Transverse colon (tissue), 4 donors: ENCODE results near the gene HTT-AS.

ENCODE experiments used
- EP300 ChIP-seq: sonication (generic); formaldehyde crosslinking; IDR thresholded peaks from one replicate; pipeline ENCODE4 v1.6.1; 2017; ENCODE audit warnings: antibody characterized with exemption, low read depth
- POLR2A ChIP-seq: fragments of 450-650 bp; IDR thresholded peaks from one replicate; pipeline ENCODE4 v1.6.1; 2016; ENCODE audit warnings: antibody characterized with exemption, mild to moderate bottlenecking, moderate library complexity
- POLR2AphosphoS5 ChIP-seq, 3 donors: sonication (generic); formaldehyde crosslinking; IDR thresholded peaks; one replicate each; pipeline ENCODE4 v1.6.1; 2016; ENCODE audit warnings: antibody characterized with exemption in 3 of 3
- TF ChIP-seq, protein P1 (sequence below), 5 experiments: fragments of 200-600 bp in 3 of 5; fragments of 450-650 bp in 2 of 5; sonication (generic) in 3 of 5; IDR thresholded peaks; 1 replicate in 2 of 5; 2 replicates in 3 of 5; pipeline ENCODE4 v1.5.1; 2016 to 2017; ENCODE audit warnings: antibody characterized with exemption in 5 of 5, inconsistent platforms in 3 of 5, mild to moderate bottlenecking in 2 of 5, moderate library complexity in 1 of 5

DNA sequence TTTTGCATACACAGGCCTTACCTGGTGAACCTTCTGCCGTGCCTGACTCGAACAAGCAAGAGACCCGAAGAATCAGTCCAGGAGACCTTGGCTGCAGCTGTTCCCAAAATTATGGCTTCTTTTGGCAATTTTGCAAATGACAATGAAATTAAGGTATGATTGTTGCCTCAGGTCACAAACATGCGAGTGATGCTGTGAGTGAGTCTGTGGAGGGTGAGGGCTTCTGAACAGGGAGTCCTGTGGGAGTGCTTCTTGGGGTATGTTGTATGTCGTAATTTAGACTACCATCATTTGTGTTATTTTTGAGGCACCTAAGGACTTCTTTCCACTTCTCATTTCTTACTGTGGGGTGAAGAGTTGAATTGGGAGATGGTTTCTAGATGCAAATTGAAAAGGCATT lies 32.9 kb upstream of the HTT-AS start:
- TF ChIP-seq, protein P1, sequence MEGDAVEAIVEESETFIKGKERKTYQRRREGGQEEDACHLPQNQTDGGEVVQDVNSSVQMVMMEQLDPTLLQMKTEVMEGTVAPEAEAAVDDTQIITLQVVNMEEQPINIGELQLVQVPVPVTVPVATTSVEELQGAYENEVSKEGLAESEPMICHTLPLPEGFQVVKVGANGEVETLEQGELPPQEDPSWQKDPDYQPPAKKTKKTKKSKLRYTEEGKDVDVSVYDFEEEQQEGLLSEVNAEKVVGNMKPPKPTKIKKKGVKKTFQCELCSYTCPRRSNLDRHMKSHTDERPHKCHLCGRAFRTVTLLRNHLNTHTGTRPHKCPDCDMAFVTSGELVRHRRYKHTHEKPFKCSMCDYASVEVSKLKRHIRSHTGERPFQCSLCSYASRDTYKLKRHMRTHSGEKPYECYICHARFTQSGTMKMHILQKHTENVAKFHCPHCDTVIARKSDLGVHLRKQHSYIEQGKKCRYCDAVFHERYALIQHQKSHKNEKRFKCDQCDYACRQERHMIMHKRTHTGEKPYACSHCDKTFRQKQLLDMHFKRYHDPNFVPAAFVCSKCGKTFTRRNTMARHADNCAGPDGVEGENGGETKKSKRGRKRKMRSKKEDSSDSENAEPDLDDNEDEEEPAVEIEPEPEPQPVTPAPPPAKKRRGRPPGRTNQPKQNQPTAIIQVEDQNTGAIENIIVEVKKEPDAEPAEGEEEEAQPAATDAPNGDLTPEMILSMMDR (IDR thresholded peaks at IDR 0.05): no peak
- TF ChIP-seq EP300: no peak
- no peak for TF ChIP-seq POLR2AphosphoS5 (IDR thresholded peaks at IDR 0.05)
- TF ChIP-seq POLR2A: no peak
